Measurements from ENCODE around the gene FFAR3. TPM values are rescaled to one million over a fixed set of nuclear protein-coding genes. Genes with fewer than 3 reads are reported as not detected.

FFAR3 gene
- total and polyA plus RNA-seq, 2 donors (not counting 3 experiments of a cell fraction or from before 2014, with no cell fraction given): not detected

GRCh38 chr19:35348911-35349611 is 9.2 kb upstream of the FFAR3 start:
- no peak for FAIRE-seq
- dilution Hi-C loops (cut with MboI; ENCODE audit: extremely low pct_ligation_motif_present, low sequenced_read_pairs): no loop called here
- no peaks in the 10 kb centered on the region for H3K27me3 ChIP-seq (ENCODE audit: control insufficient read depth in 2 of 2, insufficient read depth in 2 of 2, low read length in 2 of 2)

GRCh38 chr19:35349614-35350521 is 8.4 kb upstream of the FFAR3 start:
- no peak overlapping the region for H3K4me3 ChIP-seq (replicated peaks in 1 of 3; ENCODE audit: insufficient read depth in 1 of 3, low read depth in 1 of 3, low read length in 3 of 3)
- DNase-seq (ENCODE audit: low read depth, low spot score) (no peak), FAIRE-seq (no peak)
- no peaks in the 10 kb centered on the region for H3K79me2 ChIP-seq (ENCODE audit: control insufficient read depth, insufficient read depth, low read length)
- intact Hi-C loops (cut with micrococcal nuclease) (no loop called here), dilution Hi-C loops (cut with MboI; ENCODE audit: extremely low pct_ligation_motif_present, low sequenced_read_pairs) (no loop called here)
- H3K9me3 ChIP-seq (replicated peaks; ENCODE audit: control insufficient read depth, insufficient read depth, low read length): no peaks in the 10 kb centered on the region
- H3K27ac ChIP-seq (ENCODE audit: insufficient read depth, low read depth, low read length): no peak overlapping the region
- BruUV-seq (replicated peaks): no TSS peak
- H3K9ac ChIP-seq (replicated peaks; ENCODE audit: extremely low read depth, insufficient read depth, low read length): no peak overlapping the region
- H3K36me3 ChIP-seq (ENCODE audit: control insufficient read depth in 2 of 2, extremely low read depth in 1 of 2, insufficient read depth in 2 of 2, low read length in 2 of 2): no peaks in the 10 kb centered on the region
- no peaks in the 10 kb centered on the region for H3K9me1 ChIP-seq (replicated peaks; ENCODE audit: control insufficient read depth, extremely low read depth, insufficient read depth, low read length)
- H3K4me2 ChIP-seq (ENCODE audit: insufficient read depth, low read length): no peak overlapping the region
- no peaks in the 10 kb centered on the region for H4K20me1 ChIP-seq (replicated peaks; ENCODE audit: control insufficient read depth, extremely low read depth, insufficient read depth, low read length)
- ChIA-PET CTCF (interaction anchor here (0.8 to 1.8 kb wide), 2 partner anchors 118 to 145 kb away, joined by 3 to 8 read pairs; no protein-coding TSS in a partner anchor), POLR2A (no interaction called here)
- H3K4me1 ChIP-seq (ENCODE audit: control insufficient read depth, extremely low read depth, insufficient read depth, low read length): no peaks in the 10 kb centered on the region
- no peaks in the 10 kb centered on the region for H3K27me3 ChIP-seq (ENCODE audit: control insufficient read depth in 2 of 2, insufficient read depth in 2 of 2, low read length in 2 of 2)
- TF ChIP-seq CTCF (IDR thresholded peaks at IDR 0.05; ENCODE audit: extremely low read depth in 1 of 2, insufficient read depth in 1 of 2, low read depth in 1 of 2, low read length in 2 of 2) (no peak), EZH2 (IDR thresholded peaks at IDR 0.05; ENCODE audit: borderline replicate concordance, low read depth, low read length, severe bottlenecking) (no peak), JUN (IDR thresholded peaks at IDR 0.05; ENCODE audit: borderline replicate concordance, insufficient read depth, insufficient read length, low read depth) (no peak), FOS (IDR thresholded peaks at IDR 0.05; ENCODE audit: borderline replicate concordance, insufficient read depth, low read length) (no peak), GATA2 (IDR thresholded peaks at IDR 0.05; ENCODE audit: insufficient read depth, insufficient read length, low read depth, low read length) (no peak), MYC (IDR thresholded peaks at IDR 0.05; ENCODE audit: low read depth, low read length) (no peak), POLR2A (IDR thresholded peaks at IDR 0.05; ENCODE audit: low read depth, low read length) (no peak), MAX (IDR thresholded peaks at IDR 0.05; ENCODE audit: insufficient read depth, insufficient read length) (no peak), POLR2AphosphoS5 (IDR thresholded peaks at IDR 0.05; ENCODE audit: insufficient read depth, low read depth, low read length) (no peak)
- no peak overlapping the region for H2AFZ ChIP-seq (ENCODE audit: low read depth, low read length)

More at GRCh38 chr19:35348911-35349611, 9.2 kb upstream of the FFAR3 start:
- no peaks in the 10 kb centered on the region for H3K36me3 ChIP-seq (ENCODE audit: control insufficient read depth in 2 of 2, extremely low read depth in 1 of 2, insufficient read depth in 2 of 2, low read length in 2 of 2)
- POLR2A ChIA-PET: no interaction called here
- no peaks in the 10 kb centered on the region for H3K9me3 ChIP-seq (replicated peaks; ENCODE audit: control insufficient read depth, insufficient read depth, low read length)
- no peaks in the 10 kb centered on the region for H3K79me2 ChIP-seq (ENCODE audit: control insufficient read depth, insufficient read depth, low read length)
- intact Hi-C loops (cut with micrococcal nuclease): no loop called here
- H3K4me2 ChIP-seq (ENCODE audit: insufficient read depth, low read length): no peak overlapping the region
- no TSS peak for BruUV-seq (replicated peaks)
- no peak overlapping the region for H3K9ac ChIP-seq (replicated peaks; ENCODE audit: extremely low read depth, insufficient read depth, low read length)
- no peak for DNase-seq (ENCODE audit: low read depth, low spot score)
- H3K4me3 ChIP-seq (replicated peaks in 1 of 3; ENCODE audit: insufficient read depth in 1 of 3, low read depth in 1 of 3, low read length in 3 of 3): no peak overlapping the region
- no peaks in the 10 kb centered on the region for H4K20me1 ChIP-seq (replicated peaks; ENCODE audit: control insufficient read depth, extremely low read depth, insufficient read depth, low read length)
- TF ChIP-seq GATA2 (IDR thresholded peaks at IDR 0.05; ENCODE audit: insufficient read depth, insufficient read length, low read depth, low read length) (no peak), MAX (IDR thresholded peaks at IDR 0.05; ENCODE audit: insufficient read depth, insufficient read length) (no peak), EZH2 (IDR thresholded peaks at IDR 0.05; ENCODE audit: borderline replicate concordance, low read depth, low read length, severe bottlenecking) (no peak)
- H3K27ac ChIP-seq (ENCODE audit: insufficient read depth, low read depth, low read length): no peak overlapping the region
- H3K9me1 ChIP-seq (replicated peaks; ENCODE audit: control insufficient read depth, extremely low read depth, insufficient read depth, low read length): no peaks in the 10 kb centered on the region
- CTCF ChIA-PET: interaction anchor here (1.8 kb wide), 1 partner anchor 146 kb away, joined by 8 read pairs; no protein-coding TSS in a partner anchor
- H3K4me1 ChIP-seq (ENCODE audit: control insufficient read depth, extremely low read depth, insufficient read depth, low read length): no peaks in the 10 kb centered on the region
- no peak overlapping the region for H2AFZ ChIP-seq (ENCODE audit: low read depth, low read length)

Measured in endothelial cell of umbilical vein (primary cell).